Measurements from ENCODE around the gene IKZF3. TPM values are rescaled to one million over a fixed set of nuclear protein-coding genes. Genes with fewer than 3 reads are reported as not detected.

Gene IKZF3
- total and polyA plus RNA-seq, 4 donors = 0.08 to 0.30 (median 0.18) TPM

GRCh38 chr17:39737760-39738567, 126.1 kb downstream of the IKZF3 start, which contains the start of gene GRB7:
GRB7 (plus strand) TSS chr17:39737938; CDS start chr17:39742302, 4,364 bp downstream.
- H3K27ac ChIP-seq (ENCODE audit: low read depth, low read length) = no peak within 1 kb of the TSS
- 8% methylated on average over 24 of the region's 34 CpGs for WGBS (ENCODE audit: insufficient coverage)
- no peak within 1 kb of the TSS for H3K4me3 ChIP-seq (ENCODE audit: low read depth, low read length)
- H3K36me3 ChIP-seq (ENCODE audit: control insufficient read depth, insufficient read depth, low read length) = no peaks in the 10 kb centered on the region
- peaks cover 35% of the 10 kb centered on the region for H3K4me1 ChIP-seq (ENCODE audit: control insufficient read depth, insufficient read depth, low read length)
- H3K27me3 ChIP-seq (ENCODE audit: control insufficient read depth, insufficient read depth, low read length) = peaks cover 63% of the 10 kb centered on the region
- no peaks in the 10 kb centered on the region for H3K9me3 ChIP-seq (ENCODE audit: control insufficient read depth, insufficient read depth, low read length)
- no peak for DNase-seq (ENCODE audit: low read depth in 4 of 6, low spot score in 6 of 6)

GRCh38 chr17:39737206-39737759, 126.8 kb downstream of the IKZF3 start:
- no peaks in the 10 kb centered on the region for H3K9me3 ChIP-seq (ENCODE audit: control insufficient read depth, insufficient read depth, low read length)
- H3K36me3 ChIP-seq (ENCODE audit: control insufficient read depth, insufficient read depth, low read length) = no peaks in the 10 kb centered on the region
- H3K27ac ChIP-seq (ENCODE audit: low read depth, low read length) = no peak overlapping the region
- no peak overlapping the region for H3K4me3 ChIP-seq (ENCODE audit: low read depth, low read length)
- DNase-seq (ENCODE audit: low read depth in 4 of 6, low spot score in 6 of 6) = no peak
- WGBS (ENCODE audit: insufficient coverage) = 42% methylated on average over 10 of the region's 13 CpGs
- H3K27me3 ChIP-seq (ENCODE audit: control insufficient read depth, insufficient read depth, low read length) = peaks cover 63% of the 10 kb centered on the region
- peaks cover 35% of the 10 kb centered on the region for H3K4me1 ChIP-seq (ENCODE audit: control insufficient read depth, insufficient read depth, low read length)

- Histone ChIP-seq H3K27me3 (ENCODE audit: control insufficient read depth, insufficient read depth, low read length) (peaks cover 58% of the 10 kb centered on the region), H3K4me3 (ENCODE audit: low read depth, low read length) (no peak overlapping the region), H3K36me3 (ENCODE audit: control insufficient read depth, insufficient read depth, low read length) (no peaks in the 10 kb centered on the region), H3K27ac (ENCODE audit: low read depth, low read length) (no peak overlapping the region), H3K4me1 (ENCODE audit: control insufficient read depth, insufficient read depth, low read length) (peaks cover 35% of the 10 kb centered on the region), H3K9me3 (ENCODE audit: control insufficient read depth, insufficient read depth, low read length) (no peaks in the 10 kb centered on the region)
- 59% methylated on average over 5 of the region's 10 CpGs for WGBS (ENCODE audit: insufficient coverage)
- DNase-seq (ENCODE audit: low read depth in 4 of 6, low spot score in 6 of 6) = no peak
These were observed 127.6 kb downstream of the IKZF3 start for GRCh38 chr17:39736319-39737165.

GRCh38 chr17:39735882-39736281, 128.2 kb downstream of the IKZF3 start:
- no peak for DNase-seq (ENCODE audit: low read depth in 4 of 6, low spot score in 6 of 6)
- Histone ChIP-seq H3K36me3 (ENCODE audit: control insufficient read depth, insufficient read depth, low read length) (no peaks in the 10 kb centered on the region), H3K27me3 (ENCODE audit: control insufficient read depth, insufficient read depth, low read length) (peaks cover 51% of the 10 kb centered on the region), H3K4me1 (ENCODE audit: control insufficient read depth, insufficient read depth, low read length) (peaks cover 35% of the 10 kb centered on the region), H3K27ac (ENCODE audit: low read depth, low read length) (no peak overlapping the region), H3K9me3 (ENCODE audit: control insufficient read depth, insufficient read depth, low read length) (no peaks in the 10 kb centered on the region), H3K4me3 (ENCODE audit: low read depth, low read length) (no peak overlapping the region)
- WGBS (ENCODE audit: insufficient coverage) = 85% methylated on average over 2 of the region's 2 CpGs

- peaks cover 19% of the 10 kb centered on the region for H3K27me3 ChIP-seq (ENCODE audit: control insufficient read depth, insufficient read depth, low read length)
- WGBS (ENCODE audit: insufficient coverage) = no CpG with 5 or more reads among the region's 3 CpGs
These were observed 131.5 kb downstream of the IKZF3 start for GRCh38 chr17:39732586-39732985.

GRCh38 chr17:39730095-39730921, 133.8 kb downstream of the IKZF3 start, which contains the start of gene MIEN1:
MIEN1 (minus strand) TSS chr17:39730532; CDS start chr17:39730495, 37 bp downstream.
- H3K9me3 ChIP-seq (ENCODE audit: control insufficient read depth, insufficient read depth, low read length) = no peaks in the 10 kb centered on the region
- peak within 1 kb of the TSS; percentile 73 for H3K4me3 ChIP-seq (ENCODE audit: low read depth, low read length)
- H3K4me1 ChIP-seq (ENCODE audit: control insufficient read depth, insufficient read depth, low read length) = peaks cover 11% of the 10 kb centered on the region
- H3K27me3 ChIP-seq (ENCODE audit: control insufficient read depth, insufficient read depth, low read length) = no peaks in the 10 kb centered on the region
- H3K27ac ChIP-seq (ENCODE audit: low read depth, low read length) = peak within 1 kb of the TSS; percentile 52
- peaks cover 34% of the 10 kb centered on the region for H3K36me3 ChIP-seq (ENCODE audit: control insufficient read depth, insufficient read depth, low read length)
- DNase-seq (ENCODE audit: low read depth in 4 of 6, low spot score in 6 of 6) = peak; percentile 67 to 95 (median 82)
- under 1% methylated on average over 60 of the region's 65 CpGs for WGBS (ENCODE audit: insufficient coverage)

More at GRCh38 chr17:39732586-39732985, 131.5 kb downstream of the IKZF3 start:
- Histone ChIP-seq H3K4me1 (ENCODE audit: control insufficient read depth, insufficient read depth, low read length) (peaks cover 14% of the 10 kb centered on the region), H3K36me3 (ENCODE audit: control insufficient read depth, insufficient read depth, low read length) (peaks cover 13% of the 10 kb centered on the region), H3K9me3 (ENCODE audit: control insufficient read depth, insufficient read depth, low read length) (no peaks in the 10 kb centered on the region), H3K4me3 (ENCODE audit: low read depth, low read length) (no peak overlapping the region), H3K27ac (ENCODE audit: low read depth, low read length) (no peak overlapping the region)
- DNase-seq (ENCODE audit: low read depth in 4 of 6, low spot score in 6 of 6) = no peak

GRCh38 chr17:39729280-39729851, 134.7 kb downstream of the IKZF3 start:
- 79% methylated on average over 3 of the region's 6 CpGs for WGBS (ENCODE audit: insufficient coverage)
- no peaks in the 10 kb centered on the region for H3K9me3 ChIP-seq (ENCODE audit: control insufficient read depth, insufficient read depth, low read length)
- peak overlapping the region; percentile 52 for H3K27ac ChIP-seq (ENCODE audit: low read depth, low read length)
- H3K27me3 ChIP-seq (ENCODE audit: control insufficient read depth, insufficient read depth, low read length) = no peaks in the 10 kb centered on the region
- DNase-seq (ENCODE audit: low read depth in 4 of 6, low spot score in 6 of 6) = no peak
- peaks cover 11% of the 10 kb centered on the region for H3K4me1 ChIP-seq (ENCODE audit: control insufficient read depth, insufficient read depth, low read length)
- peak overlapping the region; percentile 73 for H3K4me3 ChIP-seq (ENCODE audit: low read depth, low read length)
- peaks cover 44% of the 10 kb centered on the region for H3K36me3 ChIP-seq (ENCODE audit: control insufficient read depth, insufficient read depth, low read length)

GRCh38 chr17:39727556-39727955, 136.6 kb downstream of the IKZF3 start:
- H3K36me3 ChIP-seq (ENCODE audit: control insufficient read depth, insufficient read depth, low read length) = peaks cover 57% of the 10 kb centered on the region
- 80% methylated on average over 10 of the region's 10 CpGs for WGBS (ENCODE audit: insufficient coverage)
- H3K27ac ChIP-seq (ENCODE audit: low read depth, low read length) = no peak overlapping the region

More at GRCh38 chr17:39727556-39727955, 136.6 kb downstream of the IKZF3 start:
- Histone ChIP-seq H3K27me3 (ENCODE audit: control insufficient read depth, insufficient read depth, low read length) (no peaks in the 10 kb centered on the region), H3K9me3 (ENCODE audit: control insufficient read depth, insufficient read depth, low read length) (no peaks in the 10 kb centered on the region), H3K4me3 (ENCODE audit: low read depth, low read length) (no peak overlapping the region), H3K4me1 (ENCODE audit: control insufficient read depth, insufficient read depth, low read length) (peaks cover 11% of the 10 kb centered on the region)
- DNase-seq (ENCODE audit: low read depth in 4 of 6, low spot score in 6 of 6) = no peak
